HepG2 (cell line): ENCODE measurements around the gene ANKS1B. TPM values are rescaled to one million over a fixed set of nuclear protein-coding genes. Genes with fewer than 3 reads are reported as not detected.

ENCODE experiments used
- ATAC-seq: fragments of 200-7000 bp; cut with Tn5 transposase; 3 replicates; pipeline ENCODE4 v1.9.1; 2020; ENCODE audit warnings: mild to moderate bottlenecking, moderate library complexity
- BruUV-seq: library from RNA; stranded (reverse); fragments of 400-500 nt; replicated peaks from 2 replicates; lab custom pipeline; 2021; lab: Mats Ljungman, UMichigan
- CTCF ChIA-PET: fragments of 300-600 bp; formaldehyde crosslinking; extraction: SDS; loops from one replicate; lab custom pipeline; 2021; ENCODE audit warnings: low total read pairs, inconsistent platforms, low intra/inter-chr PET ratio; lab: Yijun Ruan, JAX
- POLR2A ChIA-PET: fragments of 350-600 bp; sonication (Branson Sonifier 250); formaldehyde crosslinking; loops from one replicate; lab custom pipeline; 2020; ENCODE audit warnings: antibody characterized with exemption, inconsistent platforms; lab: Yijun Ruan, JAX
- DNase-seq: peaks from one replicate; pipeline ENCODE4 v3.0.0-alpha.2; 2015; ENCODE audit warnings: low spot score
- FAIRE-seq: peaks from 3 replicates; lab custom pipeline; 2011; peaks lifted over from hg19 to GRCh38; lab: Jason Lieb, UNC
- H2AFZ ChIP-seq: one replicate; pipeline ENCODE4 v1.6.1; 2011; ENCODE audit warnings: low read length, inconsistent platforms
- H3K27ac ChIP-seq: fragments of 300-600 bp; 3 replicates; pipeline ENCODE4 v1.8.0; 2011; ENCODE audit warnings: mixed run types, mild to moderate bottlenecking, mixed read lengths, low read length, inconsistent platforms; ENCODE audit not compliant: insufficient read depth; ENCODE audit errors: extremely low read length
- H3K27me3 ChIP-seq, 2 experiments: fragments of 200-600 bp in 1 of 2; 2 replicates in 1 of 2; 3 replicates in 1 of 2; pipeline versions ENCODE4 v1.6.0 to v1.8.0; 2011; ENCODE audit warnings: low read length in 2 of 2, mild to moderate bottlenecking in 2 of 2, moderate library complexity in 2 of 2, inconsistent platforms in 1 of 2; ENCODE audit not compliant: insufficient read depth in 2 of 2, control insufficient read depth in 1 of 2
- H3K36me3 ChIP-seq, 2 experiments: fragments of 200-600 bp in 1 of 2; replicated peaks in 1 of 2; 2 replicates in 1 of 2; 3 replicates in 1 of 2; pipeline versions ENCODE4 v1.5.1 to v1.8.0; 2011; ENCODE audit warnings: low read length in 2 of 2, inconsistent platforms in 1 of 2; ENCODE audit not compliant: insufficient read depth in 2 of 2, control insufficient read depth in 1 of 2
- H3K4me1 ChIP-seq: 2 replicates; pipeline ENCODE4 v1.5.1; 2012; ENCODE audit warnings: low read length, inconsistent platforms; ENCODE audit not compliant: insufficient read depth
- H3K4me2 ChIP-seq: 2 replicates; pipeline ENCODE4 v1.6.0; 2011; ENCODE audit warnings: low read depth, low read length, inconsistent platforms
- H3K4me3 ChIP-seq, 3 experiments: fragments of 200-600 bp in 1 of 3; sonication (generic), shearing (Covaris generic) in 1 of 3; replicated peaks in 1 of 3; 2 replicates each; pipeline ENCODE4 v1.5.1; 2011 to 2016; ENCODE audit warnings: low read length in 3 of 3, inconsistent platforms in 2 of 3, low read depth in 2 of 3, mild to moderate bottlenecking in 2 of 3, control low read depth in 1 of 3, mixed read lengths in 1 of 3; ENCODE audit not compliant: insufficient read depth in 1 of 3
- H3K79me2 ChIP-seq: one replicate; pipeline ENCODE4 v1.6.1; 2011; ENCODE audit warnings: low read length, inconsistent platforms; ENCODE audit not compliant: insufficient read depth
- H3K9ac ChIP-seq: 2 replicates; pipeline ENCODE4 v1.6.0; 2011; ENCODE audit warnings: mild to moderate bottlenecking, low read depth, low read length, inconsistent platforms; ENCODE audit not compliant: insufficient read depth
- H3K9me3 ChIP-seq: 2 replicates; pipeline ENCODE4 v1.5.1; 2012; ENCODE audit warnings: mild to moderate bottlenecking, low read length
- H4K20me1 ChIP-seq: 2 replicates; pipeline ENCODE4 v1.6.0; 2011; ENCODE audit warnings: inconsistent platforms, mild to moderate bottlenecking, low read length, moderate library complexity; ENCODE audit not compliant: insufficient read depth
- CBFB ChIP-seq: sonication (generic); formaldehyde crosslinking; IDR thresholded peaks from 2 replicates; pipeline ENCODE4 v1.4.0; 2020; ENCODE audit warnings: missing genetic modification reagents
- EED ChIP-seq: sonication (generic); formaldehyde crosslinking; IDR thresholded peaks from 2 replicates; pipeline ENCODE4 v1.5.0; 2020; ENCODE audit warnings: mild to moderate bottlenecking, missing genetic modification reagents
- ETV6 ChIP-seq: sonication (generic); formaldehyde crosslinking; conservative IDR thresholded peaks from 2 replicates; pipeline ENCODE4 v1.4.0; 2020; ENCODE audit warnings: missing genetic modification reagents
- GMEB1 ChIP-seq: sonication (generic); formaldehyde crosslinking; IDR thresholded peaks from 2 replicates; pipeline ENCODE4 v1.5.1; 2020; ENCODE audit warnings: missing genetic modification reagents, mild to moderate bottlenecking, borderline replicate concordance
- GTF2F1 ChIP-seq: fragments of 150-350 bp; IDR thresholded peaks from 2 replicates; pipeline ENCODE4 v1.6.1; 2014; ENCODE audit warnings: low read length
- HNRNPH1 ChIP-seq: fragments of 200-400 bp; formaldehyde crosslinking; optimal IDR thresholded peaks from 2 replicates; pipeline ENCODE3; 2017; ENCODE audit warnings: mild to moderate bottlenecking, low read depth, low read length
- MEIS1 ChIP-seq: sonication (generic); formaldehyde crosslinking; IDR thresholded peaks from 2 replicates; pipeline ENCODE4 v1.9.0; 2021; ENCODE audit warnings: mild to moderate bottlenecking, missing genetic modification reagents, moderate library complexity, borderline replicate concordance
- MIER3 ChIP-seq: IDR thresholded peaks from 2 replicates; pipeline ENCODE4 v1.6.1; 2016; ENCODE audit warnings: missing compliant biosample characterization, borderline replicate concordance
- NBN ChIP-seq: fragments of 450-650 bp; conservative IDR thresholded peaks from 2 replicates; pipeline ENCODE4 v1.6.1; 2017
- RAD51 ChIP-seq: fragments of 450-650 bp; IDR thresholded peaks from 2 replicates; pipeline ENCODE4 v1.6.1; 2016; ENCODE audit warnings: borderline replicate concordance
- RBAK ChIP-seq: sonication (generic); formaldehyde crosslinking; IDR thresholded peaks from 2 replicates; pipeline ENCODE4 v1.5.1; 2020; ENCODE audit warnings: mild to moderate bottlenecking, missing genetic modification reagents
- SALL1 ChIP-seq: sonication (generic); formaldehyde crosslinking; IDR thresholded peaks from 2 replicates; pipeline ENCODE4 v1.8.0; 2022; ENCODE audit warnings: mild to moderate bottlenecking, missing genetic modification reagents
- ZFP41 ChIP-seq: sonication (generic); formaldehyde crosslinking; IDR thresholded peaks from 2 replicates; pipeline ENCODE4 v1.4.0; 2020; ENCODE audit warnings: mild to moderate bottlenecking, missing genetic modification reagents, borderline replicate concordance
- ZNF232 ChIP-seq: sonication (generic); formaldehyde crosslinking; IDR thresholded peaks from 2 replicates; pipeline ENCODE4 v1.4.0; 2020; ENCODE audit warnings: missing genetic modification reagents, borderline replicate concordance
- ZNF564 ChIP-seq: sonication (generic); formaldehyde crosslinking; IDR thresholded peaks from 2 replicates; pipeline ENCODE4 v1.8.1; 2023; ENCODE audit warnings: mild to moderate bottlenecking, missing genetic modification reagents
- ZNF615 ChIP-seq: sonication (generic); formaldehyde crosslinking; IDR thresholded peaks from 2 replicates; pipeline ENCODE4 v1.5.0; 2020; ENCODE audit warnings: mild to moderate bottlenecking, missing genetic modification reagents, borderline replicate concordance
- ZNF841 ChIP-seq: sonication (generic); formaldehyde crosslinking; IDR thresholded peaks from 2 replicates; pipeline ENCODE4 v1.8.1; 2023; ENCODE audit warnings: missing genetic modification reagents, borderline replicate concordance
- WGBS: methylation state at CpG from one replicate; pipeline ENCODE4 v1.1.6; 2017; ENCODE audit warnings: low lambda C conversion rate; 5-methylcytosine and 5-hydroxymethylcytosine counted together
- in situ Hi-C: cut with HindIII; loops from 2 replicates; pipeline ENCODE4 v1.10.0; 2017; ENCODE audit warnings: low pct_unique_long_range_greater_than_20kb; ENCODE audit not compliant: extremely low pct_ligation_motif_present
- intact Hi-C: fragments of 100-400 bp; cut with micrococcal nuclease; formaldehyde crosslinking; loops from one replicate; pipeline ENCODE4 v1.10.0; 2022; ENCODE audit not compliant: unreplicated experiment
- polyA plus RNA-seq, 8 experiments: library from polyadenylated mRNA; depleted of rRNA in 3 of 8; stranded (reverse) in 7 of 8; unstranded in 1 of 8; fragments of >200 nt; fragmentation: Illumina TruSeq in 4 of 8; extraction: Trizol in 4 of 8; gene quantifications; 2 replicates each; pipeline versions ENCODE4 v1.2.1 to v1.2.3, GENCODE V29; 2011 to 2016; ENCODE audit warnings: low read depth in 4 of 8, missing spikeins in 1 of 8, mixed read lengths in 1 of 8; ENCODE audit not compliant: insufficient read depth in 1 of 8
- total RNA-seq, 5 experiments: library from RNA; depleted of rRNA; stranded (reverse); fragments of >200 nt; fragmentation: Illumina TruSeq; extraction: Trizol; gene quantifications; 2 replicates each; pipeline ENCODE4 v1.2.3, GENCODE V29; 2016; ENCODE audit warnings: low read depth in 1 of 5
- TF ChIP-seq, protein P1 (sequence below): IDR thresholded peaks from 2 replicates; pipeline ENCODE4 v1.6.1; 2016; ENCODE audit warnings: control low read depth

The ANKS1B gene
- total and polyA plus RNA-seq, 2 of the 13 experiments (the other 11 are each of a cell fraction or from before 2014, with no cell fraction given): 0.15 TPM; not detected in 1

DNA sequence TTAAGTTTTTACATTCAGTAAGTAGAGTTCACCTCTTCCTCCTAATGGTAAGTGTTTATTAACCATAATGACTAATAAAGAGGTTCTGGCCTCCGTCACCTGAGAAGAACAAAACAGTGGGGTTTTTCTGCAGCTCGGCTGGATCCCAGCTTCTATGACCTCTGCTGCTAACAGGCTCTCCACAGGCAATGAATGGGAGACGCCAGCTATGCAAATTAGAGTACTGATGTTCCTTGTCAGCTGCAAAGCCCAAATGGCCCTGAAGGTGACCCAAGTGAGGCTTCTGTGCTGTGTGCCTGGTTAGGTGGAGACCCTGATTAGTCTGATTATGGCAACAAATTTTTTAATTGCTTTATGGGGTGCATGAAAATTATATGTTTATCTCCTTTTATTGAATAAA lies 1121.6 kb downstream of the ANKS1B start:
- Histone ChIP-seq H3K36me3 (no peaks in the 10 kb centered on the region), H3K4me2 (no peak overlapping the region), H3K27me3 (peaks cover 0 to 7% of the 10 kb centered on the region in 2 experiments; a peak in 3 of 5 replicates), H3K27ac (no peak overlapping the region), H3K9ac (no peak overlapping the region), H4K20me1 (no peaks in the 10 kb centered on the region), H2AFZ (no peak overlapping the region), H3K4me3 (no peak overlapping the region), H3K9me3 (no peaks in the 10 kb centered on the region), H3K79me2 (no peaks in the 10 kb centered on the region), H3K4me1 (no peaks in the 10 kb centered on the region)
- ChIA-PET CTCF (no interaction called here), POLR2A (no interaction called here)
- no TSS peak for BruUV-seq
- no peak for TF ChIP-seq GTF2F1
- TF ChIP-seq ZNF232 (CRISPR knock-in tag): no peak
- no peak for TF ChIP-seq SALL1 (CRISPR knock-in tag)
- FAIRE-seq (no peak), ATAC-seq (no peak), DNase-seq (no peak)
- intact Hi-C loops (no loop called here), in situ Hi-C loops (no loop called here)
- WGBS: 10% methylated on average over 3 of the region's 3 CpGs

DNA sequence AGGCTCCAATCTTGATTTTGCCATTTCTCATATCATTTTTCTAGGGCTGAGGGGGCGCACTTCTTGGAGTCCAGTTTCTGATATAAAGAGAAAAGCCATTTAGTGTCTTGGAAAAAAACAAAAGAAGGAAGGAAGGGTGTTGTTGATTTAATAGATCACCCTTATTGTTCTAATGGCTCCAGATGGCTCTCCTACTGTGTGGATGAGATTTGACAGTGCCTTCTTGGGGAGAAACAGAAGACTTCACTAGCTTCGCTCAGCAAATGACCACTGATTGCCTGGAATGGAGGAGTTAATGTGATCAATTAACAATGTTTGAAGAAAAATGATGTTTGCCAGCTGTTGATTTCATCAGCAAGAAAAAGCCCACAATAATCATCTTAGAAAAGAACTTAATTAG lies 1123.5 kb downstream of the ANKS1B start:
- no peak for TF ChIP-seq ETV6 (CRISPR knock-in tag)
- no peak for TF ChIP-seq MIER3 (CRISPR knock-in tag)
- TF ChIP-seq ZFP41 (CRISPR knock-in tag): no peak
- TF ChIP-seq RAD51: no peak
- TF ChIP-seq GMEB1 (CRISPR knock-in tag): no peak
- TF ChIP-seq ZNF615 (CRISPR knock-in tag): no peak
- no peak for TF ChIP-seq MEIS1 (CRISPR knock-in tag)
- TF ChIP-seq, protein P1, sequence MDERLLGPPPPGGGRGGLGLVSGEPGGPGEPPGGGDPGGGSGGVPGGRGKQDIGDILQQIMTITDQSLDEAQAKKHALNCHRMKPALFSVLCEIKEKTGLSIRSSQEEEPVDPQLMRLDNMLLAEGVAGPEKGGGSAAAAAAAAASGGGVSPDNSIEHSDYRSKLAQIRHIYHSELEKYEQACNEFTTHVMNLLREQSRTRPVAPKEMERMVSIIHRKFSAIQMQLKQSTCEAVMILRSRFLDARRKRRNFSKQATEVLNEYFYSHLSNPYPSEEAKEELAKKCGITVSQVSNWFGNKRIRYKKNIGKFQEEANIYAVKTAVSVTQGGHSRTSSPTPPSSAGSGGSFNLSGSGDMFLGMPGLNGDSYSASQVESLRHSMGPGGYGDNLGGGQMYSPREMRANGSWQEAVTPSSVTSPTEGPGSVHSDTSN (CRISPR knock-in tag): no peak
- TF ChIP-seq NBN: no peak
- TF ChIP-seq HNRNPH1: no peak
- no peak for TF ChIP-seq ZNF564 (CRISPR knock-in tag)
- no peak for TF ChIP-seq EED (CRISPR knock-in tag)
- TF ChIP-seq CBFB (CRISPR knock-in tag): no peak
- no peak for TF ChIP-seq RBAK (CRISPR knock-in tag)
- TF ChIP-seq ZNF841: no peak
- 3% methylated on average over 2 of the region's 2 CpGs for WGBS
- no peak overlapping the region for H3K9ac ChIP-seq
- no TSS peak for BruUV-seq
- H3K79me2 ChIP-seq: no peaks in the 10 kb centered on the region
- H3K4me2 ChIP-seq: no peak overlapping the region
- CTCF ChIA-PET: no interaction called here
- intact Hi-C loops (no loop called here), in situ Hi-C loops (no loop called here)
- no peaks in the 10 kb centered on the region for H3K9me3 ChIP-seq
- H3K4me1 ChIP-seq: no peaks in the 10 kb centered on the region
- no peak overlapping the region for H3K4me3 ChIP-seq
- no peak overlapping the region for H2AFZ ChIP-seq
- POLR2A ChIA-PET: no interaction called here
- no peaks in the 10 kb centered on the region for H3K36me3 ChIP-seq
- DNase-seq (no peak), ATAC-seq (no peak), FAIRE-seq (no peak)
- H3K27me3 ChIP-seq: peaks cover 0 to 3% of the 10 kb centered on the region in 2 experiments; a peak in 3 of 5 replicates
- no peaks in the 10 kb centered on the region for H4K20me1 ChIP-seq
- no peak overlapping the region for H3K27ac ChIP-seq
